HepG2 (cell line): Measurements from ENCODE around the gene SLC27A1. TPM values are rescaled to one million over a fixed set of nuclear protein-coding genes. Genes with fewer than 3 reads are reported as not detected.

Experiments used
- ATAC-seq: fragments of 200-7000 bp; cut with Tn5 transposase; 3 replicates; pipeline ENCODE4 v1.9.1; 2020; ENCODE audit warnings: mild to moderate bottlenecking, moderate library complexity
- BruUV-seq: library from RNA; stranded (reverse); fragments of 400-500 nt; replicated peaks from 2 replicates; lab custom pipeline; 2021; lab: Mats Ljungman, UMichigan
- CTCF ChIA-PET: fragments of 300-600 bp; formaldehyde crosslinking; extraction: SDS; loops from one replicate; lab custom pipeline; 2021; ENCODE audit warnings: low total read pairs, inconsistent platforms, low intra/inter-chr PET ratio; lab: Yijun Ruan, JAX
- POLR2A ChIA-PET: fragments of 350-600 bp; sonication (Branson Sonifier 250); formaldehyde crosslinking; loops from one replicate; lab custom pipeline; 2020; ENCODE audit warnings: antibody characterized with exemption, inconsistent platforms; lab: Yijun Ruan, JAX
- DNase-seq: peaks from one replicate; pipeline ENCODE4 v3.0.0-alpha.2; 2015; ENCODE audit warnings: low spot score
- FAIRE-seq: peaks from 3 replicates; lab custom pipeline; 2011; peaks lifted over from hg19 to GRCh38; lab: Jason Lieb, UNC
- H2AFZ ChIP-seq: one replicate; pipeline ENCODE4 v1.6.1; 2011; ENCODE audit warnings: low read length, inconsistent platforms
- H3K27ac ChIP-seq: fragments of 300-600 bp; 3 replicates; pipeline ENCODE4 v1.8.0; 2011; ENCODE audit warnings: mixed run types, mild to moderate bottlenecking, mixed read lengths, low read length, inconsistent platforms; ENCODE audit not compliant: insufficient read depth; ENCODE audit errors: extremely low read length
- H3K27me3 ChIP-seq, 2 experiments: fragments of 200-600 bp in 1 of 2; 2 replicates in 1 of 2; 3 replicates in 1 of 2; pipeline versions ENCODE4 v1.6.0 to v1.8.0; 2011; ENCODE audit warnings: low read length in 2 of 2, mild to moderate bottlenecking in 2 of 2, moderate library complexity in 2 of 2, inconsistent platforms in 1 of 2; ENCODE audit not compliant: insufficient read depth in 2 of 2, control insufficient read depth in 1 of 2
- H3K36me3 ChIP-seq, 2 experiments: fragments of 200-600 bp in 1 of 2; replicated peaks in 1 of 2; 2 replicates in 1 of 2; 3 replicates in 1 of 2; pipeline versions ENCODE4 v1.5.1 to v1.8.0; 2011; ENCODE audit warnings: low read length in 2 of 2, inconsistent platforms in 1 of 2; ENCODE audit not compliant: insufficient read depth in 2 of 2, control insufficient read depth in 1 of 2
- H3K4me1 ChIP-seq: 2 replicates; pipeline ENCODE4 v1.5.1; 2012; ENCODE audit warnings: low read length, inconsistent platforms; ENCODE audit not compliant: insufficient read depth
- H3K4me2 ChIP-seq: 2 replicates; pipeline ENCODE4 v1.6.0; 2011; ENCODE audit warnings: low read depth, low read length, inconsistent platforms
- H3K4me3 ChIP-seq, 3 experiments: fragments of 200-600 bp in 1 of 3; sonication (generic), shearing (Covaris generic) in 1 of 3; replicated peaks in 1 of 3; 2 replicates each; pipeline ENCODE4 v1.5.1; 2011 to 2016; ENCODE audit warnings: low read length in 3 of 3, inconsistent platforms in 2 of 3, low read depth in 2 of 3, mild to moderate bottlenecking in 2 of 3, control low read depth in 1 of 3, mixed read lengths in 1 of 3; ENCODE audit not compliant: insufficient read depth in 1 of 3
- H3K79me2 ChIP-seq: one replicate; pipeline ENCODE4 v1.6.1; 2011; ENCODE audit warnings: low read length, inconsistent platforms; ENCODE audit not compliant: insufficient read depth
- H3K9ac ChIP-seq: 2 replicates; pipeline ENCODE4 v1.6.0; 2011; ENCODE audit warnings: mild to moderate bottlenecking, low read depth, low read length, inconsistent platforms; ENCODE audit not compliant: insufficient read depth
- H3K9me3 ChIP-seq: 2 replicates; pipeline ENCODE4 v1.5.1; 2012; ENCODE audit warnings: mild to moderate bottlenecking, low read length
- H4K20me1 ChIP-seq: 2 replicates; pipeline ENCODE4 v1.6.0; 2011; ENCODE audit warnings: inconsistent platforms, mild to moderate bottlenecking, low read length, moderate library complexity; ENCODE audit not compliant: insufficient read depth
- AFF4 ChIP-seq: sonication (generic); formaldehyde crosslinking; IDR thresholded peaks from 2 replicates; pipeline ENCODE4 v1.4.0; 2020; ENCODE audit warnings: missing genetic modification reagents
- ETV5 ChIP-seq: IDR thresholded peaks from 2 replicates; pipeline ENCODE4 v1.6.1; 2018; ENCODE audit warnings: missing biosample characterization, missing genetic modification reagents, inconsistent platforms, borderline replicate concordance
- RBM22 ChIP-seq: fragments of 200-400 bp; formaldehyde crosslinking; optimal IDR thresholded peaks from 2 replicates; pipeline ENCODE3; 2017; ENCODE audit warnings: mild to moderate bottlenecking, low read length, moderate library complexity
- SMAD1 ChIP-seq: sonication (generic); formaldehyde crosslinking; IDR thresholded peaks from 2 replicates; pipeline ENCODE4 v1.4.0; 2020; ENCODE audit warnings: missing genetic modification reagents, low read depth, mild to moderate bottlenecking, borderline replicate concordance
- ZBTB39 ChIP-seq: sonication (generic); formaldehyde crosslinking; IDR thresholded peaks from 2 replicates; pipeline ENCODE4 v1.5.0; 2020; ENCODE audit warnings: missing genetic modification reagents
- ZHX1 ChIP-seq: sonication (generic); formaldehyde crosslinking; IDR thresholded peaks from 2 replicates; pipeline ENCODE4 v1.8.1; 2022; ENCODE audit warnings: low read depth, mild to moderate bottlenecking, missing genetic modification reagents
- ZNF382 ChIP-seq: sonication (generic); formaldehyde crosslinking; IDR thresholded peaks from 2 replicates; pipeline ENCODE4 v1.5.0; 2020; ENCODE audit warnings: missing genetic modification reagents, mild to moderate bottlenecking, borderline replicate concordance
- WGBS: methylation state at CpG from one replicate; pipeline ENCODE4 v1.1.6; 2017; ENCODE audit warnings: low lambda C conversion rate; 5-methylcytosine and 5-hydroxymethylcytosine counted together
- in situ Hi-C: cut with HindIII; loops from 2 replicates; pipeline ENCODE4 v1.10.0; 2017; ENCODE audit warnings: low pct_unique_long_range_greater_than_20kb; ENCODE audit not compliant: extremely low pct_ligation_motif_present
- intact Hi-C: fragments of 100-400 bp; cut with micrococcal nuclease; formaldehyde crosslinking; loops from one replicate; pipeline ENCODE4 v1.10.0; 2022; ENCODE audit not compliant: unreplicated experiment
- polyA plus RNA-seq, 8 experiments: library from polyadenylated mRNA; depleted of rRNA in 3 of 8; stranded (reverse) in 7 of 8; unstranded in 1 of 8; fragments of >200 nt; fragmentation: Illumina TruSeq in 4 of 8; extraction: Trizol in 4 of 8; gene quantifications; 2 replicates each; pipeline versions ENCODE4 v1.2.1 to v1.2.3, GENCODE V29; 2011 to 2016; ENCODE audit warnings: low read depth in 4 of 8, missing spikeins in 1 of 8, mixed read lengths in 1 of 8; ENCODE audit not compliant: insufficient read depth in 1 of 8
- total RNA-seq, 5 experiments: library from RNA; depleted of rRNA; stranded (reverse); fragments of >200 nt; fragmentation: Illumina TruSeq; extraction: Trizol; gene quantifications; 2 replicates each; pipeline ENCODE4 v1.2.3, GENCODE V29; 2016; ENCODE audit warnings: low read depth in 1 of 5
- TF ChIP-seq, protein P1 (sequence below): sonication (generic); formaldehyde crosslinking; IDR thresholded peaks from 2 replicates; pipeline ENCODE4 v1.5.0; 2020; ENCODE audit warnings: missing genetic modification reagents, mild to moderate bottlenecking, borderline replicate concordance

Gene SLC27A1
- total and polyA plus RNA-seq, 2 of the 13 experiments (the other 11 are each of a cell fraction or from before 2014, with no cell fraction given): 4.1 to 8.8 TPM

DNA sequence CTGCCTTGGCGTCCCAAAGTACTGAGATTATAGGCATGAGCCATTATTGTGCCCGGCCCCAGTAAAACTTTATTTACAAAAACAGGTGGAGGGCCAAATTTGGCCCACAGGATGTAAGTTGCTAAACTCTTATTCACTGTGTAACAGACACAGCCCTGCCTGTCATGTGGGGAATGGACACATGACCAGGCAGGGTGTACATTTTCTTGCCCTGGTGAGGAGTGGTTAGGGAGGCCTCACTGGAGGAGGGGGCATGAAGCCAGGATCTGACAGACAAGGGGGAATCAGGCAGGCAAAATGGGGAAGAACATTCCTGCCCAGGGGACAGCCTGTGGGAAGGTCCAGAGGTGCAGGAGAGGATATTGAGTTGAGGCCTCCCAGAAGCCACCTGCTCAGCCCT lies 33.7 kb downstream of the SLC27A1 start:
- BruUV-seq: no TSS peak
- no peak for DNase-seq
- no peak overlapping the region for H3K4me2 ChIP-seq
- POLR2A ChIA-PET: no interaction called here
- H3K9ac ChIP-seq: no peak overlapping the region
- H4K20me1 ChIP-seq: no peaks in the 10 kb centered on the region
- FAIRE-seq: no peak
- peaks cover 42% of the 10 kb centered on the region for H3K4me1 ChIP-seq
- 0 out of 5 replicates have a peak, but pooled peaks cover 0 to 4% of the 10 kb centered on the region in 2 experiments for H3K36me3 ChIP-seq
- CTCF ChIA-PET: no interaction called here
- no peak overlapping the region for H2AFZ ChIP-seq
- H3K27me3 ChIP-seq: no peaks in the 10 kb centered on the region
- 96% methylated on average over 2 of the region's 2 CpGs for WGBS
- peak; percentile 25 for TF ChIP-seq RBM22
- TF ChIP-seq, protein P1, sequence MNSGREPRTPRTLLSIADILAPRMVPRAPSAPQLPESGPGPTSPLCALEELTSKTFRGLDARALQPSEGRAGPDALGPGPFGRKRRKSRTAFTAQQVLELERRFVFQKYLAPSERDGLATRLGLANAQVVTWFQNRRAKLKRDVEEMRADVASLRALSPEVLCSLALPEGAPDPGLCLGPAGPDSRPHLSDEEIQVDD: no peak
- TF ChIP-seq, all 625 proteins: peak for 1
- no peak for ATAC-seq
- no peak overlapping the region for H3K4me3 ChIP-seq
- no peak overlapping the region for H3K27ac ChIP-seq
- no peaks in the 10 kb centered on the region for H3K9me3 ChIP-seq
- intact Hi-C loops (no loop called here), in situ Hi-C loops (no loop called here)
- peaks cover 2% of the 10 kb centered on the region for H3K79me2 ChIP-seq

GRCh38 chr19:17504456-17504855 lies 34.1 kb downstream of the SLC27A1 start:
- Histone ChIP-seq H2AFZ (no peak overlapping the region), H4K20me1 (no peaks in the 10 kb centered on the region), H3K4me1 (peaks cover 42% of the 10 kb centered on the region), H3K9me3 (no peaks in the 10 kb centered on the region), H3K36me3 (0 out of 5 replicates have a peak, but pooled peaks cover 0 to 4% of the 10 kb centered on the region in 2 experiments), H3K79me2 (peaks cover 2% of the 10 kb centered on the region), H3K27ac (no peak overlapping the region), H3K27me3 (no peaks in the 10 kb centered on the region), H3K4me3 (no peak overlapping the region), H3K9ac (no peak overlapping the region), H3K4me2 (no peak overlapping the region)
- CTCF ChIA-PET: no interaction called here
- intact Hi-C loops: no loop called here
- no TSS peak for BruUV-seq
- WGBS: 97% methylated on average over 7 of the region's 13 CpGs
- ATAC-seq: no peak; the same call in 2 of the 3 replicates
- FAIRE-seq: no peak
- DNase-seq: no peak
- in situ Hi-C loops: no loop called here
- POLR2A ChIA-PET: no interaction called here
- TF ChIP-seq ZNF382 (CRISPR knock-in tag) (no peak), SMAD1 (CRISPR knock-in tag) (no peak), ZBTB39 (CRISPR knock-in tag) (no peak), ZHX1 (CRISPR knock-in tag) (no peak), AFF4 (CRISPR knock-in tag) (no peak), ETV5 (CRISPR knock-in tag) (no peak)
